Gastroesophageal sphincter (tissue), 4 donors: ENCODE data around the gene CRIM1. TPM values are rescaled to one million over a fixed set of nuclear protein-coding genes. Genes with fewer than 3 reads are reported as not detected.

ENCODE experiments used
- ATAC-seq: fragments of 150-250 bp; one replicate; pipeline ENCODE4 v1.9.1; 2016; ENCODE audit warnings: mild to moderate bottlenecking, moderate library complexity
- H3K27ac ChIP-seq, 4 donors: fragments of 200-600 bp; sonication (generic) in 3 of 4; 1 replicate in 3 of 4; 2 replicates in 1 of 4; pipeline ENCODE4 v1.5.1; 2016 to 2019
- H3K27me3 ChIP-seq: fragments of 200-600 bp; sonication (generic); one replicate; pipeline ENCODE4 v1.5.1; 2019
- H3K36me3 ChIP-seq, 2 donors: fragments of 200-600 bp; sonication (generic); one replicate each; pipeline ENCODE4 v1.5.1; 2019; ENCODE audit warnings: control low read depth in 1 of 2
- H3K4me1 ChIP-seq, 3 donors: fragments of 200-600 bp; sonication (generic); 1 replicate in 2 of 3; 2 replicates in 1 of 3; pipeline ENCODE4 v1.5.1; 2016 to 2019; ENCODE audit warnings: control low read depth in 2 of 3
- H3K4me3 ChIP-seq, 2 donors: fragments of 200-600 bp; sonication (generic); one replicate each; pipeline ENCODE4 v1.5.1; 2019; ENCODE audit warnings: mild to moderate bottlenecking in 1 of 2, moderate library complexity in 1 of 2
- H3K9me3 ChIP-seq, 3 donors: fragments of 200-600 bp; sonication (generic); one replicate each; pipeline ENCODE4 v1.5.1; 2017 to 2019; ENCODE audit warnings: control low read depth in 2 of 3
- CTCF ChIP-seq, 4 experiments: fragments of 200-600 bp in 2 of 4; fragments of 450-650 bp in 2 of 4; sonication (generic) in 1 of 4; IDR thresholded peaks; one replicate each; pipeline ENCODE4 v1.5.1; 2017 to 2019; ENCODE audit warnings: antibody characterized with exemption in 4 of 4, mild to moderate bottlenecking in 2 of 4, moderate library complexity in 2 of 4
- EP300 ChIP-seq: sonication (generic); formaldehyde crosslinking; IDR thresholded peaks from one replicate; pipeline ENCODE4 v1.6.1; 2017; ENCODE audit warnings: antibody characterized with exemption, mild to moderate bottlenecking
- POLR2A ChIP-seq, 2 donors: fragments of 450-650 bp; IDR thresholded peaks; one replicate each; pipeline ENCODE4 v1.6.1; 2017; ENCODE audit warnings: antibody characterized with exemption in 2 of 2, mild to moderate bottlenecking in 2 of 2, moderate library complexity in 1 of 2
- POLR2AphosphoS5 ChIP-seq: sonication (generic); formaldehyde crosslinking; IDR thresholded peaks from one replicate; pipeline ENCODE4 v1.6.1; 2017; ENCODE audit warnings: antibody characterized with exemption
- WGBS, 2 donors: methylation state at CpG; one replicate each; pipeline ENCODE4 v1.1.5; 2018; ENCODE audit warnings: low coverage in 1 of 2; 5-methylcytosine and 5-hydroxymethylcytosine counted together
- total RNA-seq, 4 donors: library from RNA; depleted of rRNA; stranded (reverse); fragments of >200 nt; gene quantifications; one replicate each; pipeline ENCODE4 v1.1.0, GENCODE V29; 2016

Gene CRIM1
- total RNA-seq, 4 donors from 2014 or later: 150 to 342 (median 203) TPM

GRCh38 chr2:36432479-36432878 is 76.9 kb downstream of the CRIM1 start:
- Histone ChIP-seq H3K36me3 (no peaks in the 10 kb centered on the region), H3K4me1 (peaks cover 14 to 85% (median 17%) of the 10 kb centered on the region in 3 donors)
- WGBS, 2 donors: 71 to 85% methylated on average over 2 to 3 of the region's 3 CpGs

GRCh38 chr2:36433311-36434217 is 78.0 kb downstream of the CRIM1 start:
- H3K36me3 ChIP-seq: no peaks in the 10 kb centered on the region
- TF ChIP-seq EP300 (no peak), POLR2AphosphoS5 (peak; percentile 29), CTCF (IDR thresholded peaks at IDR 0.05) (no peak), POLR2A (IDR thresholded peaks at IDR 0.05) (no peak)
- H3K4me1 ChIP-seq: peaks cover 14 to 83% (median 17%) of the 10 kb centered on the region in 3 donors
- WGBS, 2 donors: 21 to 29% methylated on average over 11 of the region's 11 CpGs
- H3K9me3 ChIP-seq: no peaks in the 10 kb centered on the region
- ATAC-seq: peak; percentile 50
- no peak overlapping the region for H3K4me3 ChIP-seq
- no peaks in the 10 kb centered on the region for H3K27me3 ChIP-seq
- H3K27ac ChIP-seq: peak overlapping the region; percentile 60 to 80 (median 76)

More at GRCh38 chr2:36432479-36432878, 76.9 kb downstream of the CRIM1 start:
- TF ChIP-seq POLR2A (IDR thresholded peaks at IDR 0.05) (no peak), EP300 (no peak)
- H3K4me3 ChIP-seq: no peak overlapping the region
- no peaks in the 10 kb centered on the region for H3K27me3 ChIP-seq
- H3K27ac ChIP-seq: peak overlapping the region; percentile 60 to 80 (median 76)
- no peaks in the 10 kb centered on the region for H3K9me3 ChIP-seq
- ATAC-seq: no peak

DNA sequence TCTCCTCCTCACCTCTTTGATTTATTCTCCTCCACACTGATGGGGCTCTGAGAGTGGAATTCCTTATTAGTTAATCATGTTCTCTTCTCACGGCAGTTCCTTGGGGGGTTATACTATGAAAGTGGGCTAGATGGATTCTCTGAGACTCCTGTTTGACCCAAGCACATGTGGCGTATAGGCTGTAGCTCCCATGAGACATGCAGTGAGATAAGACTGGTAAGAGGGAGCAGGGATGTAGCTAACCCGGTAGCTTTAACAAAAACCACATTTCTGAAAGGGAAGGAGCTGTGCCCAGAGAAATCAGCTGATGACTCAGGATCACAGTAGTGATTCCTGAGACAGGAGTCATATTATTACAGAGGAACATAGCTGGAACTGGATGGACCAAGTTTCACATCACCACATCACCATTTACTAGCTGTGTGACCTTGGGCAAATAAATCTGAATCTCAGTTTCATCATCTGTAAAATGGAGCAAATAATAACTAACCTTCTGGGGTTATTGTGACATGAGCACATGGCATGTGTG is 82.9 kb downstream of the CRIM1 start:
- peaks cover 13 to 83% (median 15%) of the 10 kb centered on the region in 3 donors for H3K4me1 ChIP-seq
- H3K4me3 ChIP-seq: no peak overlapping the region
- ATAC-seq: peak; percentile 83
- H3K27me3 ChIP-seq: no peaks in the 10 kb centered on the region
- H3K9me3 ChIP-seq: no peaks in the 10 kb centered on the region
- 46 to 56% methylated on average over 2 to 3 of the region's 3 CpGs for WGBS, 2 donors
- peaks cover 7 to 14% of the 10 kb centered on the region in 2 donors for H3K36me3 ChIP-seq
- TF ChIP-seq POLR2A (IDR thresholded peaks at IDR 0.05): no peak
- TF ChIP-seq POLR2AphosphoS5: peak; percentile 85
- peak overlapping the region; percentile 61 to 85 (median 84) for H3K27ac ChIP-seq

DNA sequence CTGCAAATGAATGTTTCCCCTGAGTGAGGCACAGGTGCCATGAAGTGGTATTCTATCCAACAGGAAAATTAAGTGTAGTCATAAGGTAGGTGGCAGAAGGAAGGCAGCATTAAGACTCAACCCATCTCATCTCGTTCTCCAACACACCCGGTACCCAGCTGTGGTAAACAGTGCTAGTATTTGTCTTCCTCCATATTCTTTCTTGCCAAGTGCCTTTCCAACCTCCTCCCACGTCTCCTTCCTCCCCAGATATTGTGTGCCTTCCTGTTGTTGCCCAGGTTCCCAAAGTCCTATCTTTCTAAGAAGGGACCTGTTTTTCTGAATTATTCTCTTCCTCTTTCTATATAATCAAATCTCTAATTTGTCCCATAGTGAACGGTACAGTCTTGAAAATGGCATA is 83.5 kb downstream of the CRIM1 start:
- TF ChIP-seq POLR2A (IDR thresholded peaks at IDR 0.05) (no peak), POLR2AphosphoS5 (no peak), EP300 (no peak), CTCF (IDR thresholded peaks at IDR 0.05) (no peak)
- no peaks in the 10 kb centered on the region for H3K27me3 ChIP-seq
- H3K36me3 ChIP-seq: peaks cover 7 to 20% of the 10 kb centered on the region in 2 donors
- 72 to 88% methylated on average over 4 of the region's 4 CpGs for WGBS, 2 donors
- peak overlapping the region; percentile 61 to 85 (median 84) for H3K27ac ChIP-seq
- no peak for ATAC-seq
- no peak overlapping the region for H3K4me3 ChIP-seq
- H3K4me1 ChIP-seq: peaks cover 9 to 83% (median 15%) of the 10 kb centered on the region in 3 donors
- H3K9me3 ChIP-seq: no peaks in the 10 kb centered on the region

DNA sequence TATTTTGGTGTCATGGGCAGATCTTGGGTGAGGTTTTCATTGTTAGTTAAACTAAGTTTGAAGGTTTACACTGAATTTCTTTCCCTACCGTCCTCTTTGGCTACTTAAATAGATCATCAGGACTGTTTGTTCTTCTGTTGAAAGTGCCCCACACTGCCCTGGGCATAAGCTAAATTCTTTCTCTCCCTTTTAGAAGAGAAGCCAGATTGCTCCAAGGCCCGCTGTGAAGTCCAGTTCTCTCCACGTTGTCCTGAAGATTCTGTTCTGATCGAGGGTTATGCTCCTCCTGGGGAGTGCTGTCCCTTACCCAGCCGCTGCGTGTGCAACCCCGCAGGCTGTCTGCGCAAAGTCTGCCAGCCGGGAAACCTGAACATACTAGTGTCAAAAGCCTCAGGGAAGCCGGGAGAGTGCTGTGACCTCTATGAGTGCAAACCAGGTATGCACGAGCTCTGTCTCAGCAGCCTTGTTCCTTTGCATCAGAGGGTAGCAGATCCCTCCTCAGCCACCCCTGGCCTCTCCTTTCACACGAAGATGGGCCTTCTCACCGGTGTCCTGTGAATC is 85.6 kb downstream of the CRIM1 start:
- H3K27me3 ChIP-seq: no peaks in the 10 kb centered on the region
- 33 to 67% methylated on average over 1 to 6 of the region's 13 CpGs for WGBS, 2 donors
- peak overlapping the region; percentile 61 to 85 (median 84) for H3K27ac ChIP-seq
- peaks cover 9 to 71% (median 15%) of the 10 kb centered on the region in 3 donors for H3K4me1 ChIP-seq
- no peaks in the 10 kb centered on the region for H3K9me3 ChIP-seq
- peak overlapping the region in 1 of 2 donors; percentile 9 for H3K4me3 ChIP-seq
- H3K36me3 ChIP-seq: peaks cover 7 to 35% of the 10 kb centered on the region in 2 donors
- ATAC-seq: peak; percentile 54
- TF ChIP-seq CTCF (IDR thresholded peaks at IDR 0.05) (no peak), EP300 (no peak), POLR2AphosphoS5 (peak; percentile 42), POLR2A (IDR thresholded peaks at IDR 0.05) (no peak)
